DOHH2 (cell line): ENCODE measurements around the gene CTLA4.

ENCODE experiments used
- H3F3A ChIP-seq: fragments of 200-600 bp; sonication (generic), shearing (Covaris generic); 2 replicates; pipeline ENCODE4 v1.6.0; 2016; ENCODE audit warnings: antibody characterized with exemption, mild to moderate bottlenecking; ENCODE audit not compliant: control insufficient read depth, insufficient read depth
- H3K27ac ChIP-seq: fragments of 200-600 bp; sonication (generic); 2 replicates; pipeline ENCODE4 v1.5.1; 2014; ENCODE audit warnings: low read depth, mild to moderate bottlenecking, low read length, moderate library complexity
- H3K27me3 ChIP-seq: fragments of 200-600 bp; sonication (generic); 2 replicates; pipeline ENCODE4 v1.6.1; 2014; ENCODE audit warnings: mild to moderate bottlenecking, low read length, mixed read lengths; ENCODE audit not compliant: control insufficient read depth
- H3K36me3 ChIP-seq: fragments of 200-600 bp; sonication (generic); 2 replicates; pipeline ENCODE4 v1.6.1; 2014; ENCODE audit warnings: mild to moderate bottlenecking, low read length, moderate library complexity, mixed read lengths; ENCODE audit not compliant: control insufficient read depth
- H3K4me1 ChIP-seq: fragments of 200-600 bp; sonication (generic); 2 replicates; pipeline ENCODE4 v1.6.1; 2014; ENCODE audit warnings: mild to moderate bottlenecking, low read length, mixed read lengths; ENCODE audit not compliant: control insufficient read depth
- H3K4me2 ChIP-seq: fragments of 200-600 bp; sonication (generic); 2 replicates; pipeline ENCODE4 v1.6.0; 2014; ENCODE audit warnings: mild to moderate bottlenecking, low read length, moderate library complexity
- H3K4me3 ChIP-seq: fragments of 200-600 bp; sonication (generic); 2 replicates; pipeline ENCODE4 v1.5.1; 2014; ENCODE audit warnings: mild to moderate bottlenecking, low read length, mixed read lengths
- H3K79me2 ChIP-seq: fragments of 200-600 bp; sonication (generic); 2 replicates; pipeline ENCODE4 v1.6.1; 2014; ENCODE audit warnings: mild to moderate bottlenecking, low read length, mixed read lengths; ENCODE audit not compliant: control insufficient read depth
- H3K9me2 ChIP-seq: fragments of 200-600 bp; sonication (generic); replicated peaks from 2 replicates; pipeline ENCODE4 v1.6.1; 2014; ENCODE audit warnings: mild to moderate bottlenecking, low read length, mixed read lengths; ENCODE audit not compliant: control insufficient read depth
- H3K9me3 ChIP-seq: fragments of 200-600 bp; sonication (generic); 2 replicates; pipeline ENCODE4 v1.6.1; 2014; ENCODE audit warnings: antibody characterized with exemption, low read length, mixed read lengths; ENCODE audit not compliant: control insufficient read depth, insufficient read depth
- H4K20me1 ChIP-seq: fragments of 200-600 bp; sonication (generic); 2 replicates; pipeline ENCODE4 v1.6.0; 2014; ENCODE audit warnings: low read depth, mild to moderate bottlenecking, antibody characterized with exemption, low read length, moderate library complexity; ENCODE audit not compliant: control insufficient read depth, insufficient read depth
- CTCF ChIP-seq: fragments of 200-600 bp; sonication (generic); IDR thresholded peaks from one replicate; pipeline ENCODE4 v1.5.1; 2014; ENCODE audit warnings: antibody characterized with exemption, mild to moderate bottlenecking, low read depth, low read length; ENCODE audit not compliant: poor library complexity, severe bottlenecking
- EZH2phosphoT487 ChIP-seq: fragments of 200-600 bp; sonication (generic); IDR thresholded peaks from 2 replicates; pipeline ENCODE4 v1.6.1; 2017; ENCODE audit warnings: borderline replicate concordance, mild to moderate bottlenecking, antibody characterized with exemption, low read length, moderate library complexity, mixed read lengths

Gene CTLA4

GRCh38 chr2:203892207-203892606, 24.6 kb downstream of the CTLA4 start:
- Histone ChIP-seq H3K4me1 (peaks cover 5% of the 10 kb centered on the region), H3K4me3 (no peak overlapping the region), H3F3A (no peaks in the 10 kb centered on the region), H4K20me1 (no peaks in the 10 kb centered on the region), H3K27ac (no peak overlapping the region), H3K9me3 (no peaks in the 10 kb centered on the region; the same call in 1 of the 2 replicates), H3K79me2 (no peaks in the 10 kb centered on the region), H3K36me3 (no peaks in the 10 kb centered on the region), H3K4me2 (no peak overlapping the region), H3K27me3 (peaks cover 11% of the 10 kb centered on the region; the same call in 1 of the 2 replicates), H3K9me2 (no peaks in the 10 kb centered on the region)
- TF ChIP-seq CTCF (no peak), EZH2phosphoT487 (no peak)

- Histone ChIP-seq H3K9me3 (no peaks in the 10 kb centered on the region; the same call in 1 of the 2 replicates), H3K36me3 (no peaks in the 10 kb centered on the region), H4K20me1 (no peaks in the 10 kb centered on the region), H3K27me3 (peaks cover 17% of the 10 kb centered on the region), H3K4me3 (no peak overlapping the region), H3K4me2 (no peak overlapping the region), H3K27ac (no peak overlapping the region), H3K4me1 (peaks cover 13% of the 10 kb centered on the region), H3F3A (no peaks in the 10 kb centered on the region), H3K79me2 (no peaks in the 10 kb centered on the region), H3K9me2 (no peaks in the 10 kb centered on the region)
- TF ChIP-seq CTCF: no peak
- TF ChIP-seq EZH2phosphoT487: no peak
These were observed 25.8 kb downstream of the CTLA4 start for GRCh38 chr2:203893401-203893800.

- Histone ChIP-seq H3K79me2 (no peaks in the 10 kb centered on the region), H3K27ac (no peak overlapping the region), H3K9me3 (no peaks in the 10 kb centered on the region; the same call in 1 of the 2 replicates), H3K4me1 (peaks cover 13% of the 10 kb centered on the region), H3K4me3 (no peak overlapping the region), H3K4me2 (no peak overlapping the region), H3K9me2 (no peaks in the 10 kb centered on the region), H3F3A (no peaks in the 10 kb centered on the region), H4K20me1 (no peaks in the 10 kb centered on the region), H3K27me3 (peaks cover 17% of the 10 kb centered on the region), H3K36me3 (no peaks in the 10 kb centered on the region)
- TF ChIP-seq CTCF (no peak), EZH2phosphoT487 (no peak)
These were observed 26.3 kb downstream of the CTLA4 start for GRCh38 chr2:203893840-203894239.
